ENCODE data around the gene TIPRL. TPM values are rescaled to one million over a fixed set of nuclear protein-coding genes. Genes with fewer than 3 reads are reported as not detected.
A peak's percentile ranks its signal among the peaks of the same experiment; 100 is the strongest.

The TIPRL gene
- total and polyA plus RNA-seq, 9 of the 15 experiments (the other 6 are each of a cell fraction or from before 2014, with no cell fraction given), result 41.4 to 90.2 (median 69.9) TPM

- in situ Hi-C loops (cut with MboI) (no loop called here), intact Hi-C loops (cut with micrococcal nuclease) (loop anchor here (1.0 kb wide), 2 partner anchors 87 to 107 kb away; no protein-coding TSS in a partner anchor)
- peaks cover 4% of the 10 kb centered on the region; the same call in 1 of the 2 replicates for H4K20me1 ChIP-seq (replicated peaks; ENCODE audit: control insufficient read depth, insufficient read depth, low read length)
- ATAC-seq (peak; percentile 39), FAIRE-seq (no peak), DNase-seq (ENCODE audit: extremely low read depth in 1 of 4, low spot score in 3 of 4) (no peak)
- ChIA-PET POLR2A (interaction anchor here (0.6 to 4.0 kb wide), 12 partner anchors 10 to 1235 kb away, joined by 3 to 32 read pairs (median 4); partner anchors contain the start of gene SFT2D2), CTCF (ENCODE audit: low intra/inter-chr PET ratio) (interaction anchor here (0.5 to 0.9 kb wide), 2 partner anchors 77 to 85 kb away, joined by 3 to 4 read pairs; no protein-coding TSS in a partner anchor)
- peaks cover 93% of the 10 kb centered on the region for H3K36me3 ChIP-seq (ENCODE audit: control insufficient read depth, insufficient read depth, low read length)
- no peak overlapping the region for H3K9ac ChIP-seq (ENCODE audit: insufficient read depth in 1 of 2, low read depth in 2 of 2, low read length in 2 of 2)
- no peaks in the 10 kb centered on the region for H3K9me1 ChIP-seq (ENCODE audit: control insufficient read depth, insufficient read depth, low read length)
- H3K9me3 ChIP-seq (replicated peaks; ENCODE audit: control insufficient read depth, insufficient read depth, low read depth, low read length), result no peaks in the 10 kb centered on the region
- TF ChIP-seq ZNF408 (CRISPR knock-in tag; IDR thresholded peaks at IDR 0.05; ENCODE audit: low read depth) (no peak), ZNF445 (CRISPR knock-in tag; IDR thresholded peaks at IDR 0.05; ENCODE audit: low read depth) (no peak), PHB2 (IDR thresholded peaks at IDR 0.05; ENCODE audit: low read depth) (no peak), MBD1 (CRISPR knock-in tag; IDR thresholded peaks at IDR 0.05) (peak; percentile 41; the same call in 1 of the 2 replicates), NR2C2 (CRISPR knock-in tag; IDR thresholded peaks at IDR 0.05) (no peak), NR2C2 (tag; IDR thresholded peaks at IDR 0.05) (no peak), KLF13 (tag; IDR thresholded peaks at IDR 0.05; ENCODE audit: borderline replicate concordance, low read depth) (peak; percentile 42; the same call in 1 of the 2 replicates), BACH1 (tag; IDR thresholded peaks at IDR 0.05) (no peak)
- H3K4me2 ChIP-seq (ENCODE audit: insufficient read depth, low read length), result no peak overlapping the region
- H3K27ac ChIP-seq (ENCODE audit: extremely low read depth, low read depth, low read length), result no peak overlapping the region
- no peaks in the 10 kb centered on the region for H3K4me1 ChIP-seq (replicated peaks in 1 of 2; ENCODE audit: control insufficient read depth in 2 of 2, insufficient read depth in 2 of 2, low read length in 2 of 2)
- no peak overlapping the region for H3K4me3 ChIP-seq
- H3K27me3 ChIP-seq (ENCODE audit: control insufficient read depth in 2 of 2, insufficient read depth in 2 of 2, low read length in 2 of 2), result no peaks in the 10 kb centered on the region
- no TSS peak for BruUV-seq (replicated peaks)
- peaks cover 23% of the 10 kb centered on the region; the same call in 2 of the 3 replicates for H3K79me2 ChIP-seq (ENCODE audit: control insufficient read depth, insufficient read depth, low read length)
- H2AFZ ChIP-seq (ENCODE audit: low read depth, low read length), result no peak overlapping the region
Observed at GRCh38 chr1:168235548-168235885, 56.8 kb downstream of the TIPRL start.
